Keratinocyte (primary cell): ENCODE results near the gene PLXNA2. TPM values are rescaled to one million over a fixed set of nuclear protein-coding genes. Genes with fewer than 3 reads are reported as not detected.

Experiments used
- DNase-seq: peaks from one replicate; pipeline ENCODE4 v3.0.0-alpha.2; 2011; ENCODE audit warnings: low read depth, missing footprints, low spot score
- FAIRE-seq: peaks from 2 replicates; lab custom pipeline; 2011; peaks lifted over from hg19 to GRCh38; lab: Jason Lieb, UNC
- H2AFZ ChIP-seq: 2 replicates; pipeline ENCODE4 v1.6.0; 2012; ENCODE audit warnings: low read length, control low read depth, inconsistent platforms; ENCODE audit not compliant: control insufficient read depth
- H3K27ac ChIP-seq: 2 replicates; pipeline ENCODE4 v1.5.1; 2011; ENCODE audit warnings: low read length; ENCODE audit not compliant: control insufficient read depth, insufficient read depth
- H3K27me3 ChIP-seq: 3 replicates; pipeline ENCODE4 v1.6.0; 2011; ENCODE audit warnings: low read length; ENCODE audit not compliant: control insufficient read depth, insufficient read depth; ENCODE audit errors: extremely low read depth
- H3K36me3 ChIP-seq, 2 experiments: 2 replicates in 1 of 2; 3 replicates in 1 of 2; pipeline ENCODE4 v1.5.1; 2011; ENCODE audit warnings: low read length in 2 of 2, mild to moderate bottlenecking in 1 of 2; ENCODE audit not compliant: control insufficient read depth in 2 of 2, insufficient read depth in 2 of 2; ENCODE audit errors: extremely low read depth in 1 of 2
- H3K4me1 ChIP-seq: 3 replicates; pipeline ENCODE4 v1.5.1; 2011; ENCODE audit warnings: low read length; ENCODE audit not compliant: control insufficient read depth, insufficient read depth; ENCODE audit errors: extremely low read depth
- H3K4me2 ChIP-seq: 3 replicates; pipeline ENCODE4 v1.6.0; 2011; ENCODE audit warnings: low read depth, low read length; ENCODE audit not compliant: control insufficient read depth, insufficient read depth; ENCODE audit errors: extremely low read depth
- H3K4me3 ChIP-seq, 3 experiments: fragments of 200-600 bp in 1 of 3; sonication (generic) in 1 of 3; 2 replicates in 2 of 3; 3 replicates in 1 of 3; pipeline ENCODE4 v1.5.1; 2011 to 2016; ENCODE audit warnings: low read length in 3 of 3, mild to moderate bottlenecking in 3 of 3, control low read depth in 2 of 3, inconsistent platforms in 1 of 3, low read depth in 1 of 3, mixed read lengths in 1 of 3, mixed run types in 1 of 3, moderate library complexity in 1 of 3; ENCODE audit not compliant: control insufficient read depth in 2 of 3, insufficient read depth in 2 of 3; ENCODE audit errors: extremely low read depth in 1 of 3
- H3K79me2 ChIP-seq: 2 replicates; pipeline ENCODE4 v1.6.0; 2012; ENCODE audit warnings: low read length; ENCODE audit not compliant: control insufficient read depth, insufficient read depth
- H3K9ac ChIP-seq: 3 replicates; pipeline ENCODE4 v1.6.0; 2011; ENCODE audit warnings: low read length; ENCODE audit not compliant: control insufficient read depth, insufficient read depth; ENCODE audit errors: extremely low read depth
- H3K9me1 ChIP-seq: 3 replicates; pipeline ENCODE4 v1.6.0; 2011; ENCODE audit warnings: low read length; ENCODE audit not compliant: control insufficient read depth, insufficient read depth; ENCODE audit errors: extremely low read depth
- H3K9me3 ChIP-seq: 2 replicates; pipeline ENCODE4 v1.5.1; 2012; ENCODE audit warnings: low read depth, low read length; ENCODE audit not compliant: control insufficient read depth
- H4K20me1 ChIP-seq: 3 replicates; pipeline ENCODE4 v1.6.0; 2011; ENCODE audit warnings: low read length; ENCODE audit not compliant: control insufficient read depth, insufficient read depth; ENCODE audit errors: extremely low read depth
- EZH2 ChIP-seq: IDR thresholded peaks from one replicate; pipeline ENCODE4 v1.6.1; 2012; ENCODE audit warnings: inconsistent platforms, mild to moderate bottlenecking, low read length, moderate library complexity
- dilution Hi-C: fragments of 300-500 bp; cut with MboI; formaldehyde crosslinking; loops from one replicate; pipeline ENCODE4 v1.7.0; 2020; ENCODE audit warnings: low sequenced_read_pairs; ENCODE audit not compliant: extremely low pct_ligation_motif_present
- polyA plus RNA-seq, 5 experiments: library from polyadenylated mRNA; depleted of rRNA in 3 of 5; stranded (reverse) in 3 of 5; stranded (forward) in 1 of 5; unstranded in 1 of 5; fragments of >200 nt; gene quantifications; 1 replicate in 1 of 5; 2 replicates in 3 of 5; 3 replicates in 1 of 5; pipeline versions ENCODE4 v1.2.1 to v1.2.3, GENCODE V29; 2011 to 2012; ENCODE audit warnings: missing spikeins in 2 of 5, low read depth in 1 of 5, low replicate concordance in 1 of 5
- TF ChIP-seq, protein P1 (sequence below), 3 experiments: IDR thresholded peaks in 1 of 3; conservative IDR thresholded peaks in 1 of 3; optimal IDR thresholded peaks in 1 of 3; 2 replicates in 2 of 3; 3 replicates in 1 of 3; pipeline versions ENCODE3 to v1.5.1; 2011; ENCODE audit warnings: low read length in 3 of 3, mild to moderate bottlenecking in 3 of 3, moderate library complexity in 2 of 3, control low read depth in 1 of 3, inconsistent platforms in 1 of 3; ENCODE audit not compliant: insufficient read depth in 2 of 3; ENCODE audit errors: extremely low read depth in 1 of 3

PLXNA2 gene
- polyA plus RNA-seq, 1 donor (not counting 4 experiments of a cell fraction or from before 2014, with no cell fraction given) = 6.7 TPM

- H2AFZ ChIP-seq = no peak overlapping the region
- peaks cover 52% of the 10 kb centered on the region for H3K79me2 ChIP-seq
- no peaks in the 10 kb centered on the region for H3K9me3 ChIP-seq
- no peak overlapping the region for H3K27ac ChIP-seq
- H3K27me3 ChIP-seq = no peaks in the 10 kb centered on the region
- peaks cover 69% of the 10 kb centered on the region for H3K4me1 ChIP-seq
- FAIRE-seq (no peak), DNase-seq (no peak)
- peak overlapping the region; percentile 80 to 92 (median 88) for H3K4me3 ChIP-seq
- no peaks in the 10 kb centered on the region for H4K20me1 ChIP-seq
- peaks cover 0 to 6% of the 10 kb centered on the region in 2 experiments for H3K36me3 ChIP-seq
- H3K9me1 ChIP-seq = peaks cover 3% of the 10 kb centered on the region
- H3K9ac ChIP-seq = no peak overlapping the region
- TF ChIP-seq, protein P1, sequence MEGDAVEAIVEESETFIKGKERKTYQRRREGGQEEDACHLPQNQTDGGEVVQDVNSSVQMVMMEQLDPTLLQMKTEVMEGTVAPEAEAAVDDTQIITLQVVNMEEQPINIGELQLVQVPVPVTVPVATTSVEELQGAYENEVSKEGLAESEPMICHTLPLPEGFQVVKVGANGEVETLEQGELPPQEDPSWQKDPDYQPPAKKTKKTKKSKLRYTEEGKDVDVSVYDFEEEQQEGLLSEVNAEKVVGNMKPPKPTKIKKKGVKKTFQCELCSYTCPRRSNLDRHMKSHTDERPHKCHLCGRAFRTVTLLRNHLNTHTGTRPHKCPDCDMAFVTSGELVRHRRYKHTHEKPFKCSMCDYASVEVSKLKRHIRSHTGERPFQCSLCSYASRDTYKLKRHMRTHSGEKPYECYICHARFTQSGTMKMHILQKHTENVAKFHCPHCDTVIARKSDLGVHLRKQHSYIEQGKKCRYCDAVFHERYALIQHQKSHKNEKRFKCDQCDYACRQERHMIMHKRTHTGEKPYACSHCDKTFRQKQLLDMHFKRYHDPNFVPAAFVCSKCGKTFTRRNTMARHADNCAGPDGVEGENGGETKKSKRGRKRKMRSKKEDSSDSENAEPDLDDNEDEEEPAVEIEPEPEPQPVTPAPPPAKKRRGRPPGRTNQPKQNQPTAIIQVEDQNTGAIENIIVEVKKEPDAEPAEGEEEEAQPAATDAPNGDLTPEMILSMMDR (optimal IDR thresholded peaks at IDR 0.05 in 1 of 3, IDR thresholded peaks at IDR 0.05 in 1 of 3, conservative IDR thresholded peaks at IDR 0.05 in 1 of 3; ENCODE audit: extremely low read depth in 1 of 3, insufficient read depth in 2 of 3, low read length in 3 of 3) = no peak
- no peak for TF ChIP-seq EZH2
- H3K4me2 ChIP-seq = peak overlapping the region; percentile 97
- dilution Hi-C loops = no loop called here
These were observed 2.0 kb downstream of the PLXNA2 start for GRCh38 chr1:208242146-208242545.

DNA sequence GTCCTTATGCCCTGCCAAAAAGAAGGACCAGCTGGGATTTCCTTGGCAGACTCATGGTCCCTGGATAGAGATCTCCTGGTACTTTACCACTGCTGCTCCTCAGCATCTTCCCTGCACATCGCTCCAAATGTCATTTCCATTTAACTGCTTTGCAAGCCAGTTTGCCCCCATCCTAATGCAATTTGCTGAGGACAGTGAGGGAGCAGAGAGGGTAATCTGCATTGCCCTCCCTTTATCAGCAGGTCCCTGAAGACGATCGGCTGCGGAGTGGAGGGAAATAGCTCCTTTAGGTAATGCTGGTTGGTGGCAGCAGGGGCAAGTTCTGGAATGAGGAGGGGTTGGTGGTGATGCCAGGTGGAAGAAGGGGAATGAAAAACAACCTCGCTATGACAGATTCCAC, 2.7 kb downstream of the PLXNA2 start:
- Histone ChIP-seq H3K27ac (no peak overlapping the region), H3K9ac (no peak overlapping the region), H4K20me1 (no peaks in the 10 kb centered on the region), H3K4me3 (peak overlapping the region in 1 of 3 experiments; percentile 8), H3K4me2 (peak overlapping the region; percentile 97), H3K4me1 (peaks cover 75% of the 10 kb centered on the region), H3K9me1 (peaks cover 4% of the 10 kb centered on the region), H2AFZ (no peak overlapping the region), H3K79me2 (peaks cover 56% of the 10 kb centered on the region), H3K9me3 (no peaks in the 10 kb centered on the region), H3K27me3 (no peaks in the 10 kb centered on the region), H3K36me3 (peaks cover 0 to 6% of the 10 kb centered on the region in 2 experiments)
- TF ChIP-seq, protein P1 (optimal IDR thresholded peaks at IDR 0.05 in 1 of 3, IDR thresholded peaks at IDR 0.05 in 1 of 3, conservative IDR thresholded peaks at IDR 0.05 in 1 of 3; ENCODE audit: extremely low read depth in 1 of 3, insufficient read depth in 2 of 3, low read length in 3 of 3) = no peak
- no peak for TF ChIP-seq EZH2
- DNase-seq = no peak
- dilution Hi-C loops = no loop called here
- no peak for FAIRE-seq
